Neural progenitor cell (in vitro differentiated cells): ENCODE measurements around the gene PLXNC1.

ENCODE experiments used
- CTCF ChIP-seq: fragments of 200-600 bp; sonication (generic); IDR thresholded peaks from 2 replicates; pipeline ENCODE4 v1.5.1; 2017; ENCODE audit warnings: antibody characterized with exemption, mild to moderate bottlenecking
- EZH2 ChIP-seq: fragments of 200-600 bp; sonication (generic); IDR thresholded peaks from 2 replicates; pipeline ENCODE4 v1.6.1; 2017; ENCODE audit warnings: antibody characterized with exemption, mild to moderate bottlenecking, moderate library complexity

GRCh38 chr12:94167071-94167755 lies 18.8 kb downstream of the PLXNC1 start:
- TF ChIP-seq CTCF (no peak), EZH2 (no peak)
